Stimulated activated CD4-positive, alpha-beta T cell treated with anti-CD3 and anti-CD28 coated beads, Interleukin-4, amount 100 ng/mL, for 48 hours (primary cell): ENCODE results near the gene NFATC3.
A peak's percentile ranks its signal among the peaks of the same experiment; 100 is the strongest.

ENCODE experiments used
- DNase-seq, 2 donors: peaks; one replicate each; pipeline ENCODE4 v3.0.0-alpha.2; 2020; ENCODE audit warnings: low read depth in 2 of 2

NFATC3 gene

GRCh38 chr16:68072038-68072695, 13.0 kb upstream of the NFATC3 start:
- DNase-seq, result no peak

GRCh38 chr16:68073902-68074760, 11.0 kb upstream of the NFATC3 start:
- no peak for DNase-seq

- no peak for DNase-seq
These were observed 10.2 kb upstream of the NFATC3 start for GRCh38 chr16:68074850-68075555.

GRCh38 chr16:68075980-68076379, 9.2 kb upstream of the NFATC3 start:
- DNase-seq, result no peak

GRCh38 chr16:68076560-68076959, 8.6 kb upstream of the NFATC3 start:
- DNase-seq, result no peak

GRCh38 chr16:68077866-68078700, 7.1 kb upstream of the NFATC3 start:
- DNase-seq, result no peak

- DNase-seq, result no peak
These were observed 6.3 kb upstream of the NFATC3 start for GRCh38 chr16:68078701-68079375.

- no peak for DNase-seq
These were observed 5.9 kb upstream of the NFATC3 start for GRCh38 chr16:68079376-68079625.

GRCh38 chr16:68079626-68080344, 5.4 kb upstream of the NFATC3 start:
- peak; percentile 57 to 71 for DNase-seq

GRCh38 chr16:68081861-68082628, 3.1 kb upstream of the NFATC3 start:
- DNase-seq, result no peak

- DNase-seq, result no peak
These were observed 2.4 kb upstream of the NFATC3 start for GRCh38 chr16:68082629-68083238.

- DNase-seq, result no peak
These were observed 1.9 kb upstream of the NFATC3 start for GRCh38 chr16:68083239-68083781.

GRCh38 chr16:68083861-68084503, 1.2 kb upstream of the NFATC3 start:
- no peak for DNase-seq

GRCh38 chr16:68084504-68085258, 489 bp upstream of the NFATC3 start:
- peak; percentile 77 to 86 for DNase-seq

- DNase-seq, result no peak
These were observed 1.2 kb downstream of the NFATC3 start for GRCh38 chr16:68086336-68086841.

- DNase-seq, result no peak
These were observed 1.7 kb downstream of the NFATC3 start for GRCh38 chr16:68086860-68087268.

GRCh38 chr16:68087688-68088087, 2.5 kb downstream of the NFATC3 start:
- DNase-seq, result no peak
